IPS-18c (cell line): ENCODE measurements around the gene SPHK2.
A peak's percentile ranks its signal among the peaks of the same experiment; 100 is the strongest.
"Not testable (repeated sequence)": the region's sequence is repeated elsewhere in the genome, so short reads cannot be mapped to it uniquely, and the experiment has no call there.

Source experiments
- H3K4me3 ChIP-seq: 2 replicates; pipeline ENCODE4 v1.7.0; 2013; ENCODE audit warnings: low read depth, mild to moderate bottlenecking, low read length, moderate library complexity; ENCODE audit not compliant: insufficient read depth
- H3K9me3 ChIP-seq: one replicate; pipeline ENCODE4 v1.6.1; 2013; ENCODE audit warnings: mild to moderate bottlenecking, low read length, moderate library complexity; ENCODE audit not compliant: control insufficient read depth, insufficient read depth

Gene SPHK2

GRCh38 chr19:48632286-48632685 lies 13.0 kb downstream of the SPHK2 start:
- not testable (repeated sequence) for H3K4me3 ChIP-seq

GRCh38 chr19:48632692-48633147 lies 13.4 kb downstream of the SPHK2 start:
- Histone ChIP-seq H3K4me3 (no peak overlapping the region), H3K9me3 (no peaks in the 10 kb centered on the region)

More at GRCh38 chr19:48632286-48632685, 13.0 kb downstream of the SPHK2 start:
- H3K9me3 ChIP-seq: not testable (repeated sequence)

GRCh38 chr19:48633148-48634035 lies 14.1 kb downstream of the SPHK2 start:
- Histone ChIP-seq H3K9me3 (no peaks in the 10 kb centered on the region), H3K4me3 (no peak overlapping the region)

GRCh38 chr19:48634036-48634342 lies 14.7 kb downstream of the SPHK2 start:
- Histone ChIP-seq H3K4me3 (no peak overlapping the region), H3K9me3 (no peaks in the 10 kb centered on the region)

- Histone ChIP-seq H3K4me3 (peak overlapping the region; percentile 42), H3K9me3 (no peaks in the 10 kb centered on the region)
Observed at GRCh38 chr19:48634424-48635262, 15.3 kb downstream of the SPHK2 start.

GRCh38 chr19:48635263-48635965 lies 16.1 kb downstream of the SPHK2 start:
- Histone ChIP-seq H3K4me3 (peak overlapping the region; percentile 85), H3K9me3 (no peaks in the 10 kb centered on the region)

GRCh38 chr19:48635966-48636858 lies 16.9 kb downstream of the SPHK2 start:
- H3K4me3 ChIP-seq: peak overlapping the region; percentile 85

GRCh38 chr19:48636859-48637448 lies 17.6 kb downstream of the SPHK2 start, which contains the start of gene DBP:
DBP (minus strand) TSS chr19:48637379; CDS start chr19:48636994, 385 bp downstream.
- Histone ChIP-seq H3K4me3 (peak within 1 kb of the TSS; percentile 85), H3K9me3 (no peaks in the 10 kb centered on the region)

More at GRCh38 chr19:48635966-48636858, 16.9 kb downstream of the SPHK2 start:
- no peaks in the 10 kb centered on the region for H3K9me3 ChIP-seq

- H3K4me3 ChIP-seq: peak overlapping the region; percentile 85
- H3K9me3 ChIP-seq: no peaks in the 10 kb centered on the region
Observed at GRCh38 chr19:48637449-48637947, 18.2 kb downstream of the SPHK2 start.

- Histone ChIP-seq H3K4me3 (peak overlapping the region; percentile 55), H3K9me3 (no peaks in the 10 kb centered on the region)
Observed at GRCh38 chr19:48637948-48638830, 18.9 kb downstream of the SPHK2 start.

GRCh38 chr19:48638831-48639381 lies 19.6 kb downstream of the SPHK2 start:
- peak overlapping the region; percentile 48; the same call in 1 of the 2 replicates for H3K4me3 ChIP-seq
- no peaks in the 10 kb centered on the region for H3K9me3 ChIP-seq

- Histone ChIP-seq H3K9me3 (no peaks in the 10 kb centered on the region), H3K4me3 (no peak overlapping the region)
Observed at GRCh38 chr19:48639483-48640375, 20.4 kb downstream of the SPHK2 start.

- Histone ChIP-seq H3K9me3 (no peaks in the 10 kb centered on the region), H3K4me3 (no peak overlapping the region)
Observed at GRCh38 chr19:48641850-48642249, 22.5 kb downstream of the SPHK2 start.

GRCh38 chr19:48642862-48643261 lies 23.6 kb downstream of the SPHK2 start:
- no peaks in the 10 kb centered on the region for H3K9me3 ChIP-seq
- no peak overlapping the region for H3K4me3 ChIP-seq
